Osteoblast (primary cell): Measurements from ENCODE around the gene CT45A9. TPM values are rescaled to one million over a fixed set of nuclear protein-coding genes. Genes with fewer than 3 reads are reported as not detected.
"Not testable (repeated sequence)": the region's sequence is repeated elsewhere in the genome, so short reads cannot be mapped to it uniquely, and the experiment has no call there.

Experiments used
- DNase-seq: peaks from one replicate; pipeline ENCODE4 v3.0.0; 2011; ENCODE audit warnings: low spot score, mixed read lengths; ENCODE audit not compliant: insufficient read length; ENCODE audit errors: missing footprints
- H2AFZ ChIP-seq: 2 replicates; pipeline ENCODE4 v1.6.0; 2011; ENCODE audit warnings: mild to moderate bottlenecking, low read length
- H3K27ac ChIP-seq: 2 replicates; pipeline ENCODE4 v1.5.1; 2011; ENCODE audit warnings: mild to moderate bottlenecking, low read depth, low read length, moderate library complexity
- H3K27me3 ChIP-seq: 2 replicates; pipeline ENCODE4 v1.6.0; 2012; ENCODE audit warnings: mild to moderate bottlenecking, control low read depth, inconsistent platforms, low read length, moderate library complexity; ENCODE audit not compliant: insufficient read depth
- H3K36me3 ChIP-seq: 2 replicates; pipeline ENCODE4 v1.5.1; 2011; ENCODE audit warnings: mild to moderate bottlenecking, low read length, control low read depth, moderate library complexity; ENCODE audit not compliant: insufficient read depth
- H3K4me1 ChIP-seq: 2 replicates; pipeline ENCODE4 v1.5.1; 2011; ENCODE audit warnings: mild to moderate bottlenecking, low read length, control low read depth, moderate library complexity; ENCODE audit not compliant: insufficient read depth
- H3K4me2 ChIP-seq: 2 replicates; pipeline ENCODE4 v1.6.0; 2011; ENCODE audit warnings: mild to moderate bottlenecking, low read length; ENCODE audit not compliant: insufficient read depth
- H3K4me3 ChIP-seq: fragments of 200-600 bp; sonication (generic); 3 replicates; pipeline ENCODE4 v1.5.1; 2012; ENCODE audit warnings: mild to moderate bottlenecking, low read length, inconsistent platforms; ENCODE audit not compliant: insufficient read depth
- H3K79me2 ChIP-seq: 2 replicates; pipeline ENCODE4 v1.6.0; 2012; ENCODE audit warnings: mild to moderate bottlenecking, low read length, control low read depth, inconsistent platforms; ENCODE audit not compliant: insufficient read depth
- H3K9me3 ChIP-seq: 2 replicates; pipeline ENCODE4 v1.5.1; 2011; ENCODE audit warnings: low read depth, low read length, control low read depth
- H4K20me1 ChIP-seq: 2 replicates; pipeline ENCODE4 v1.6.0; 2012; ENCODE audit warnings: mild to moderate bottlenecking, low read length, control low read depth; ENCODE audit not compliant: insufficient read depth
- total RNA-seq: library from RNA; depleted of rRNA; stranded (reverse); fragments of >200 nt; gene quantifications from 2 replicates; pipeline ENCODE4 v1.2.3, GENCODE V29; 2012
- TF ChIP-seq, protein P1 (sequence below): IDR thresholded peaks from 2 replicates; pipeline ENCODE4 v1.5.1; 2011; ENCODE audit warnings: mild to moderate bottlenecking, low read depth, low read length, moderate library complexity; ENCODE audit errors: extremely low read depth

The CT45A9 gene
- total RNA-seq, 1 donor = not detected

GRCh38 chrX:135892781-135893180 is 21.2 kb upstream of the CT45A9 start:
- TF ChIP-seq, protein P1, sequence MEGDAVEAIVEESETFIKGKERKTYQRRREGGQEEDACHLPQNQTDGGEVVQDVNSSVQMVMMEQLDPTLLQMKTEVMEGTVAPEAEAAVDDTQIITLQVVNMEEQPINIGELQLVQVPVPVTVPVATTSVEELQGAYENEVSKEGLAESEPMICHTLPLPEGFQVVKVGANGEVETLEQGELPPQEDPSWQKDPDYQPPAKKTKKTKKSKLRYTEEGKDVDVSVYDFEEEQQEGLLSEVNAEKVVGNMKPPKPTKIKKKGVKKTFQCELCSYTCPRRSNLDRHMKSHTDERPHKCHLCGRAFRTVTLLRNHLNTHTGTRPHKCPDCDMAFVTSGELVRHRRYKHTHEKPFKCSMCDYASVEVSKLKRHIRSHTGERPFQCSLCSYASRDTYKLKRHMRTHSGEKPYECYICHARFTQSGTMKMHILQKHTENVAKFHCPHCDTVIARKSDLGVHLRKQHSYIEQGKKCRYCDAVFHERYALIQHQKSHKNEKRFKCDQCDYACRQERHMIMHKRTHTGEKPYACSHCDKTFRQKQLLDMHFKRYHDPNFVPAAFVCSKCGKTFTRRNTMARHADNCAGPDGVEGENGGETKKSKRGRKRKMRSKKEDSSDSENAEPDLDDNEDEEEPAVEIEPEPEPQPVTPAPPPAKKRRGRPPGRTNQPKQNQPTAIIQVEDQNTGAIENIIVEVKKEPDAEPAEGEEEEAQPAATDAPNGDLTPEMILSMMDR = no peak
- no peaks in the 10 kb centered on the region for H3K4me1 ChIP-seq

DNA sequence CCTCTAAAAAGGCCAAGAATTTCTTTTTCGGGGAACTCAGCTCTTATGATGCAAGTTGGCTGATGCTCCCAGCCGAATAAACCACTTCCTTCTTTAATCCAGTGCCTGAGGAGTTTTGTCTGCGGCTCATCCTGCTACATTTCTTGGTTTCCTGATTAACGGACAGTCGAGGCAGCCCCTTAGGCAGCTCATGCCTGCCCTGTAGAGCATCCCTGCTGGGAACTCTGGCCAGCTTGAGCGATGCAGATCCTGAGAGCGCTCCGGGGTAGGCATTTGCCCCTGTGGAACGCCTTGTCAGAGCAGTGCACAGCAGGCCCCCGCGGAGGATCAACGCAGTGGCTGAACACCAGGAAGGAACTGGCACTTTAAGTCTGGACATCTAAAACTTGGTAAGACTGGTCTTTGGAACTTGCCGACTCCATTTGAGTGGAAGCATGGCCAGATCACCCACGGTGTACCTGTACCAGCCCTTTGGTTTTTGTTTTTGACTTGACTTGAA is 18.5 kb upstream of the CT45A9 start:
- Histone ChIP-seq H4K20me1 (no peaks in the 10 kb centered on the region), H2AFZ (no peak overlapping the region), H3K4me3 (no peak overlapping the region), H3K27ac (no peak overlapping the region), H3K4me2 (no peak overlapping the region), H3K36me3 (no peaks in the 10 kb centered on the region), H3K4me1 (no peaks in the 10 kb centered on the region), H3K79me2 (no peaks in the 10 kb centered on the region), H3K27me3 (no peaks in the 10 kb centered on the region), H3K9me3 (no peaks in the 10 kb centered on the region)
- TF ChIP-seq, protein P1 = no peak
- no peak for DNase-seq

More at GRCh38 chrX:135892781-135893180, 21.2 kb upstream of the CT45A9 start:
- Histone ChIP-seq H2AFZ (no peak overlapping the region), H3K79me2 (no peaks in the 10 kb centered on the region), H3K36me3 (no peaks in the 10 kb centered on the region), H3K9me3 (no peaks in the 10 kb centered on the region), H3K4me3 (no peak overlapping the region), H3K4me2 (no peak overlapping the region), H4K20me1 (no peaks in the 10 kb centered on the region), H3K27ac (no peak overlapping the region), H3K27me3 (no peaks in the 10 kb centered on the region)
- no peak for DNase-seq

GRCh38 chrX:135888976-135889375 is 17.4 kb upstream of the CT45A9 start:
- not testable (repeated sequence) for H3K4me1 ChIP-seq, H3K4me3 ChIP-seq, H2AFZ ChIP-seq, H3K4me2 ChIP-seq, DNase-seq, H3K27me3 ChIP-seq, H3K79me2 ChIP-seq, H3K27ac ChIP-seq, H3K36me3 ChIP-seq, H4K20me1 ChIP-seq, H3K9me3 ChIP-seq

- not testable (repeated sequence) for H3K27me3 ChIP-seq, H4K20me1 ChIP-seq
Observed at GRCh38 chrX:135888230-135888629, 16.6 kb upstream of the CT45A9 start.

DNA sequence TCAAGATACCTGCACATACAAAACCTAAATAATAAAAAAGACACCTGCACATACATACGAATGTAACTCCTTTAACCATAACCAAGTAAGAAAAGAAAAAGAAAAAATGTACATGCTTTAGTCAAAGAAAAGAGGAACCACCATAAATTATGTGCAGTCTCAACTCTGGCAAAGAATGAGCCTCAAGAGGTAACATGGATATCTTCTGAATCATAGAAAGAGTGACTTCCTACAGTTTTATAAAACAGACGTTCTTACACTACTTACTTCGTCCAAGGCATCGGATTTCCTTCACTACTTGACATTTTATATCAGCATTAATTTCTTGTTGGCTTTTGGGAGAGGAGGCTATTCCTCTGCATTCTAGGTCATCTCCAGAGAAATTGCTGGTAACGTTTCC is 11.1 kb upstream of the CT45A9 start:
- not testable (repeated sequence) for H3K4me1 ChIP-seq, H3K4me3 ChIP-seq, H4K20me1 ChIP-seq, H3K4me2 ChIP-seq, H2AFZ ChIP-seq, H3K79me2 ChIP-seq, H3K27ac ChIP-seq, DNase-seq, H3K27me3 ChIP-seq, H3K9me3 ChIP-seq, H3K36me3 ChIP-seq

More at GRCh38 chrX:135888230-135888629, 16.6 kb upstream of the CT45A9 start:
- H2AFZ ChIP-seq, H3K4me2 ChIP-seq, H3K4me1 ChIP-seq, H3K36me3 ChIP-seq, H3K79me2 ChIP-seq, H3K9me3 ChIP-seq, H3K27ac ChIP-seq, H3K4me3 ChIP-seq, DNase-seq: not testable (repeated sequence)

DNA sequence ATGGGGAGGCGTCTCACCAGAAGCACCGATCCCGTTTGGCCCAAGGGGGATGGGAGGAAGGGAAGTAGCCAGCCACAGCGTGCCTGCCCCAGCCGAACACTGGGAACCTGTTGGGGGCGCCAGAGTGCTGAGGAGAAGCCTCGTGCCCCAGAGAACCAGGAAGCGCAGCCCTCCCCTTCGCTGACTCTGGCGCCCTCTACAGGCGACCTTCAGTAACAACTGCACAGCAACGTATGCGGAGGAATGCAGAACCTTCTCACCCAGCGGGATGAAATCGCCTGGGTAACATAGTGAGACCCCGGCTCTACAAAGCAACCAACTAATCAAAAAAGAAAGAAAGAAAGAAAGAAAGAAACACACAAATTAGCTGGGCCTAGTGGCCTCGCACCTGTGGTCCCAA is 17.2 kb downstream of the CT45A9 start, which contains the start of gene CT45A8:
TSS of gene CT45A8 (minus strand) at position 101 of the 400 bp plus-strand sequence. CDS start 3,755 bp downstream, outside the sequence.
- H3K27ac ChIP-seq, H3K4me2 ChIP-seq, H3K36me3 ChIP-seq, H3K9me3 ChIP-seq, H3K79me2 ChIP-seq, H2AFZ ChIP-seq, H4K20me1 ChIP-seq, H3K4me1 ChIP-seq, H3K4me3 ChIP-seq, DNase-seq, H3K27me3 ChIP-seq: not testable (repeated sequence)

GRCh38 chrX:135837180-135837579 is 34.4 kb downstream of the CT45A9 start, which contains the start of gene CT45A7:
CT45A7 (minus strand) TSS chrX:135837280; CDS start chrX:135833533, 3,747 bp downstream.
- H3K4me2 ChIP-seq, H3K27me3 ChIP-seq, H2AFZ ChIP-seq, H3K27ac ChIP-seq, H3K79me2 ChIP-seq, DNase-seq, H3K4me1 ChIP-seq, H3K4me3 ChIP-seq, H3K9me3 ChIP-seq, H3K36me3 ChIP-seq, H4K20me1 ChIP-seq: not testable (repeated sequence)
